A549 treated with AZD2906 at 1 μM for 4 hours (cell line): Measurements from ENCODE around the gene SMARCD3. TPM values are rescaled to one million over a fixed set of nuclear protein-coding genes. Genes with fewer than 3 reads are reported as not detected.

Experiments
- total RNA-seq: library from RNA; stranded (reverse); fragments of 200-300 nt; extraction: Qiagen RNA extraction; gene quantifications from 5 replicates; pipeline ENCODE4 v1.2.3, GENCODE V29; 2022

SMARCD3 gene
- total RNA-seq: 7.8 to 9.7 TPM (median 9.3 TPM) in 5 replicates

GRCh38 chr7:151248346-151249033 is at the start of gene SMARCD3:
SMARCD3 (minus strand) TSS chr7:151248694; CDS start chr7:151248562, 132 bp downstream.

GRCh38 chr7:151232091-151232916 is 16.2 kb downstream of the SMARCD3 start, which contains the start of gene CHPF2:
CHPF2 (plus strand) TSS chr7:151232483; CDS start chr7:151234012, 1,529 bp downstream.

GRCh38 chr7:151226875-151227782 is 21.4 kb downstream of the SMARCD3 start, which contains the start of gene ABCF2:
ABCF2 (minus strand) TSS chr7:151227205; CDS start chr7:151226458, 747 bp downstream.

GRCh38 chr7:151210087-151210854 is 38.2 kb downstream of the SMARCD3 start, which contains the start of gene H2BK1:
H2BK1 (minus strand) TSS chr7:151210488; CDS start chr7:151210318, 170 bp downstream.

Other genes with a start within 250 kb of the SMARCD3 start
- gene ATG9B, start 224.2 kb downstream of the SMARCD3 start, total RNA-seq: 0.28 to 0.88 TPM (median 0.71 TPM) in 5 replicates
- gene ABCB8, start 220.2 kb downstream of the SMARCD3 start, total RNA-seq: 36.9 to 51.7 TPM (median 49.2 TPM) in 5 replicates
- gene ASIC3, start 200.2 kb downstream of the SMARCD3 start, total RNA-seq: 5.1 to 9.9 TPM (median 8.9 TPM) in 5 replicates
- gene CDK5, start 190.8 kb downstream of the SMARCD3 start, total RNA-seq: 29.4 to 32.4 TPM (median 30.5 TPM) in 5 replicates
- gene SLC4A2, start 189.1 kb downstream of the SMARCD3 start, total RNA-seq: 168 to 269 TPM (median 251 TPM) in 5 replicates
- 54.6 to 80.1 TPM (median 75.3 TPM) in 5 replicates for gene FASTK, start 167.9 kb downstream of the SMARCD3 start, total RNA-seq
- gene TMUB1, start 165.2 kb downstream of the SMARCD3 start, total RNA-seq: 36.0 to 59.2 TPM (median 58.8 TPM) in 5 replicates
- 46.2 to 59.5 TPM (median 59.1 TPM) in 5 replicates for gene AGAP3, start 162.2 kb downstream of the SMARCD3 start, total RNA-seq
- 0.09 TPM in 1 of 5 replicates, not detected in the others for gene GBX1, start 81.0 kb downstream of the SMARCD3 start, total RNA-seq
- not detected in 5 replicates for gene ASB10, start 61.4 kb downstream of the SMARCD3 start, total RNA-seq
- not detected in 5 replicates for gene H2BK1, start 38.2 kb downstream of the SMARCD3 start, total RNA-seq
- gene ABCF2, start 21.5 kb downstream of the SMARCD3 start, total RNA-seq: 59.8 to 64.2 TPM (median 62.4 TPM) in 5 replicates
- gene CHPF2, start 16.2 kb downstream of the SMARCD3 start, total RNA-seq: 38.8 to 44.8 TPM (median 43.5 TPM) in 5 replicates
- 31.7 to 47.2 TPM (median 37.0 TPM) in 5 replicates for gene NUB1, start 93.1 kb upstream of the SMARCD3 start, total RNA-seq
- 0.13 to 0.26 TPM (median 0.20 TPM) in 5 replicates for gene WDR86, start 161.3 kb upstream of the SMARCD3 start, total RNA-seq
- not detected in 5 replicates for gene CRYGN, start 191.4 kb upstream of the SMARCD3 start, total RNA-seq